SH-SY5Y (cell line): ENCODE measurements around the gene OTOS.

ENCODE experiments used
- GATA2 ChIP-seq: IDR thresholded peaks from 2 replicates; pipeline ENCODE4 v1.6.1; 2011; ENCODE audit warnings: mild to moderate bottlenecking, low read depth, low read length
- GATA3 ChIP-seq: IDR thresholded peaks from 2 replicates; pipeline ENCODE4 v1.6.1; 2011; ENCODE audit warnings: low read depth, mild to moderate bottlenecking, low read length, moderate library complexity

DNA sequence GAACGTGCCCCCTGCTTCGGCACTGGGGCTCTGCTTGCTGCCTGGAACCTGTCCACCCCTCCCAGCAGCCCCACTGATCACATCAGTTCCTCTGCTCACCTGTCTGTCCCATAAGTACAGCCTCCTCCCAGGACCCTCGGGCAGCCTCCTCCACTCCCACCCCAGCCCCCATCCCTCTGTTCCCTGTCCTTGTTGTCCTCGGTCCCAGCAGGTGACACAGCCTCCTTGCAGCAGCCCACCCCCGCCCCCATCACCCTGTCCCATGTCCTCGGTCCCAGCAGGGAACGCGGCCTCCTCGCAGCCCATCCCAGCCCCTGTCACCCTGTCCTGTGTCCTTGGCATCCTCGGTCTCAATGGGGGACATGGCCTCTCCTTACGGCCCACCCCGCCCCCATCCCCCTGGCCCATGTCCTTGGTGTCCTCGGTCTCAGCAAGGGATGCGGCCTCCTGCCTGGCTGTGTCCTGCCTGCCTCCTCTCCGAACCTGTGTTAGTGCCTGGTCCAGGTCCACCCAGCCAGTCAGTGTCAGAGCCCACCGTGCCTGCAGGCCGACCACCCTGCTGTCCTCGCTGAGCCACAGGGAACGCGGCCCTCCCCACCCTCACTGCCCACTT, 4.3 kb upstream of the OTOS start:
- TF ChIP-seq GATA2 (no peak), GATA3 (no peak)
